OCI-LY7 (cell line): ENCODE data around the gene LRRC73. TPM values are rescaled to one million over a fixed set of nuclear protein-coding genes. Genes with fewer than 3 reads are reported as not detected.

Experiments
- BruUV-seq: library from RNA; stranded (reverse); fragments of 400-500 nt; replicated peaks from 2 replicates; lab custom pipeline; 2021; lab: Mats Ljungman, UMichigan
- CTCF ChIA-PET: fragments of 300-600 bp; sonication (Branson Sonifier 250); formaldehyde crosslinking; loops from one replicate; lab custom pipeline; 2022; ENCODE audit warnings: antibody characterized with exemption; ENCODE audit not compliant: unreplicated experiment; lab: Charles Lee
- POLR2A ChIA-PET: fragments of 300-600 bp; sonication (Branson Sonifier 250); formaldehyde crosslinking; loops from one replicate; lab custom pipeline; 2022; ENCODE audit warnings: antibody characterized with exemption; lab: Charles Lee
- DNase-seq: peaks from one replicate; pipeline ENCODE4 v3.0.0-alpha.2; 2015; ENCODE audit warnings: low spot score
- H2AFZ ChIP-seq: fragments of 200-600 bp; sonication (generic), shearing (Covaris generic); 2 replicates; pipeline ENCODE4 v1.6.1; 2014; ENCODE audit warnings: mild to moderate bottlenecking, antibody characterized with exemption, low read length, moderate library complexity
- H3K27ac ChIP-seq: fragments of 200-600 bp; sonication (generic); 2 replicates; pipeline ENCODE4 v1.5.1; 2014; ENCODE audit warnings: mixed run types, low read depth, mild to moderate bottlenecking, moderate library complexity, low read length, inconsistent platforms; ENCODE audit not compliant: poor library complexity, severe bottlenecking
- H3K36me3 ChIP-seq: fragments of 200-600 bp; sonication (generic); 2 replicates; pipeline ENCODE4 v1.6.1; 2014; ENCODE audit warnings: mild to moderate bottlenecking, antibody characterized with exemption, low read length, moderate library complexity, mixed read lengths; ENCODE audit not compliant: insufficient read depth
- H3K4me1 ChIP-seq: fragments of 200-600 bp; sonication (generic); 2 replicates; pipeline ENCODE4 v1.5.1; 2014; ENCODE audit warnings: mild to moderate bottlenecking, low read length; ENCODE audit not compliant: insufficient read depth, poor library complexity, severe bottlenecking
- H3K4me2 ChIP-seq: fragments of 200-600 bp; sonication (generic); 2 replicates; pipeline ENCODE4 v1.6.1; 2014; ENCODE audit warnings: mild to moderate bottlenecking, low read length
- H3K4me3 ChIP-seq: fragments of 200-600 bp; sonication (generic); 2 replicates; pipeline ENCODE4 v1.5.1; 2014; ENCODE audit warnings: mild to moderate bottlenecking, low read depth, low read length; ENCODE audit not compliant: poor library complexity, severe bottlenecking
- H3K79me2 ChIP-seq: fragments of 200-600 bp; sonication (generic); 2 replicates; pipeline ENCODE4 v1.6.1; 2016; ENCODE audit warnings: low read depth, mild to moderate bottlenecking, low read length, moderate library complexity, mixed read lengths; ENCODE audit not compliant: insufficient read depth
- H3K9me2 ChIP-seq: fragments of 200-600 bp; sonication (generic); 2 replicates; pipeline ENCODE4 v1.6.1; 2016; ENCODE audit warnings: mild to moderate bottlenecking, low read length, mixed read lengths; ENCODE audit not compliant: insufficient read depth
- H3K9me3 ChIP-seq: fragments of 200-600 bp; sonication (generic); 2 replicates; pipeline ENCODE4 v1.6.1; 2014; ENCODE audit warnings: mild to moderate bottlenecking, mixed run types, low read length, mixed read lengths
- H4K20me1 ChIP-seq: fragments of 200-600 bp; sonication (generic); 2 replicates; pipeline ENCODE4 v1.6.1; 2014; ENCODE audit warnings: mild to moderate bottlenecking, antibody characterized with exemption, low read length, moderate library complexity, mixed read lengths; ENCODE audit not compliant: insufficient read depth
- CTCF ChIP-seq: fragments of 200-600 bp; sonication (generic); conservative IDR thresholded peaks from 2 replicates; pipeline ENCODE4 v1.5.1; 2014; ENCODE audit warnings: mild to moderate bottlenecking, antibody characterized with exemption, low read length, moderate library complexity, mixed read lengths
- EZH2phosphoT487 ChIP-seq: fragments of 200-600 bp; sonication (generic); IDR thresholded peaks from 2 replicates; pipeline ENCODE4 v1.6.1; 2018; ENCODE audit warnings: low read depth, borderline replicate concordance, mild to moderate bottlenecking, mixed run types, antibody characterized with exemption, low read length, moderate library complexity, mixed read lengths
- intact Hi-C: fragments of 100-400 bp; cut with micrococcal nuclease; formaldehyde crosslinking; loops from one replicate; pipeline ENCODE4 v1.10.0; 2022; ENCODE audit not compliant: unreplicated experiment
- total RNA-seq, 2 experiments: library from RNA; depleted of rRNA in 1 of 2; stranded (reverse); fragments of >200 nt in 1 of 2; shearing (Covaris generic) in 1 of 2; gene quantifications; 2 replicates each; pipeline ENCODE4 v1.2.3, GENCODE V29; 2014 to 2022

The LRRC73 gene
- total RNA-seq, 2 experiments from 2014 or later = 0.19 to 0.25 TPM

- intact Hi-C loops = no loop called here
- no peaks in the 10 kb centered on the region for H3K9me2 ChIP-seq
- no peak overlapping the region for H3K27ac ChIP-seq
- H3K36me3 ChIP-seq = peaks cover 35% of the 10 kb centered on the region; the same call in 1 of the 2 replicates
- no peaks in the 10 kb centered on the region for H3K9me3 ChIP-seq
- H3K4me2 ChIP-seq = no peak overlapping the region
- no peaks in the 10 kb centered on the region for H3K4me1 ChIP-seq
- ChIA-PET CTCF (no interaction called here), POLR2A (interaction anchor here (0.7 to 0.8 kb wide), 2 partner anchors 19 to 53 kb away, joined by 3 read pairs; partner anchors contain the start of gene YIPF3)
- no peak for TF ChIP-seq EZH2phosphoT487
- no peak overlapping the region for H2AFZ ChIP-seq
- no peaks in the 10 kb centered on the region for H4K20me1 ChIP-seq
- no TSS peak for BruUV-seq
- DNase-seq = no peak
- no peak overlapping the region for H3K4me3 ChIP-seq
- no peaks in the 10 kb centered on the region for H3K79me2 ChIP-seq
These were observed 12.5 kb downstream of the LRRC73 start for GRCh38 chr6:43497689-43498088.

- intact Hi-C loops = no loop called here
- CTCF ChIA-PET = no interaction called here
- TF ChIP-seq EZH2phosphoT487 = no peak
- no peak for TF ChIP-seq CTCF
- Histone ChIP-seq H3K4me3 (no peak overlapping the region), H3K36me3 (peaks cover 28% of the 10 kb centered on the region; the same call in 1 of the 2 replicates), H3K79me2 (no peaks in the 10 kb centered on the region), H3K27ac (no peak overlapping the region), H3K9me2 (no peaks in the 10 kb centered on the region), H3K4me2 (no peak overlapping the region), H2AFZ (no peak overlapping the region), H4K20me1 (no peaks in the 10 kb centered on the region), H3K4me1 (no peaks in the 10 kb centered on the region), H3K9me3 (no peaks in the 10 kb centered on the region)
- BruUV-seq = no TSS peak
- no peak for DNase-seq
- POLR2A ChIA-PET = interaction anchor here (0.6 kb wide), 1 partner anchor 62 kb away, joined by 3 read pairs; no protein-coding TSS in a partner anchor
These were observed 13.1 kb downstream of the LRRC73 start for GRCh38 chr6:43497129-43497396.

GRCh38 chr6:43496370-43497128 lies 13.6 kb downstream of the LRRC73 start:
- intact Hi-C loops = no loop called here
- no peaks in the 10 kb centered on the region for H3K79me2 ChIP-seq
- no peak overlapping the region for H3K4me2 ChIP-seq
- TF ChIP-seq CTCF = peak; percentile 72
- no peak for TF ChIP-seq EZH2phosphoT487
- peak; percentile 51 for DNase-seq
- peaks cover 28% of the 10 kb centered on the region; the same call in 1 of the 2 replicates for H3K36me3 ChIP-seq
- H3K4me1 ChIP-seq = no peaks in the 10 kb centered on the region
- ChIA-PET CTCF (no interaction called here), POLR2A (interaction anchor here (0.6 kb wide), 1 partner anchor 61 kb away, joined by 3 read pairs; no protein-coding TSS in a partner anchor)
- H3K9me3 ChIP-seq = no peaks in the 10 kb centered on the region
- no peaks in the 10 kb centered on the region for H3K9me2 ChIP-seq
- H3K27ac ChIP-seq = no peak overlapping the region
- no peaks in the 10 kb centered on the region for H4K20me1 ChIP-seq
- H2AFZ ChIP-seq = no peak overlapping the region
- no TSS peak for BruUV-seq
- no peak overlapping the region for H3K4me3 ChIP-seq
